NB4 (cell line): ENCODE data around the gene SLC39A5.

Experiments used
- DNase-seq: peaks from one replicate; pipeline ENCODE4 v3.0.0; 2010; ENCODE audit warnings: low read depth
- H3K4me3 ChIP-seq: one replicate; pipeline ENCODE4 v1.5.1; 2011; ENCODE audit warnings: mild to moderate bottlenecking, low read depth, low read length, moderate library complexity
- MYC ChIP-seq: IDR thresholded peaks from 2 replicates; pipeline ENCODE4 v1.6.1; 2011; ENCODE audit warnings: low read depth, low read length
- TF ChIP-seq, protein P1 (sequence below): IDR thresholded peaks from 2 replicates; pipeline ENCODE4 v1.6.1; 2011; ENCODE audit warnings: low read depth, low read length
- TF ChIP-seq, protein P2 (sequence below): IDR thresholded peaks from one replicate; pipeline ENCODE4 v1.5.1; 2012; ENCODE audit warnings: low read depth, low read length

Gene SLC39A5

DNA sequence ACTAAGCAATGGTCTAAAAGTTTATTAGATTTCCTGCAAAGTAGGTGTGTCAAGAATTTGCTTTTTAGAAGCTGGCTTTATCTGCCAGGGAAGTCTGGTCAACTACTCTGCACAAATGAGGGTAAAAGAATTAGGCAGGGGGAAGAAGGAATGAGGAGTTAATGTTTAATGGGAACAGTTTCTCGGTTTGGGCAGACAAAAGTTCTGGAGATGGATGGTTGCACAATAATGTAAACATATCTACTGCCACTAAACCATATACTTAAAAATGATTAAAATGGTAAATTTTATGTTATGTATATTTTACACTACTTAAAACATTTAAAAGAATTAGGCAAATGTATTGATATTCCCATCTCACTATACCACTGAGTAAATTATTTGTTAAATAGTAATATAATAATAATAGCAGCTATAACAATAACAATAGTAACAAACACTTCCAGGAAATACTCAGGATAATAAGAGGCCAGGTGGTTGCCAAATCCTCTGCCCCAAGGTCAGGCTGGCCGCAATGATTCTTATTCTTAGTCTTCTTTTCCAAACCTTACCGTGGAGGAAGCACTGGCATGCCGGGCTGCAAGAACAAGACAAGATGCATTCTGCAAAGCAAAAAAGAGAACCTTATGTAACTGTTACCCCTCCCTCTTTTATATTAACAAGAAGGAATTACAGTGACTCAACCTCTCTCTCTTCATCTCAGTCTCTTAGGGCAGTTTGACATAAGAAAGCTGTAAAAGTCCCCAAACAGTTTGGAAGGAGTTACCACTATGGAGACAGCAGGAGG lies 56.4 kb downstream of the SLC39A5 start:
- TF ChIP-seq, protein P1, sequence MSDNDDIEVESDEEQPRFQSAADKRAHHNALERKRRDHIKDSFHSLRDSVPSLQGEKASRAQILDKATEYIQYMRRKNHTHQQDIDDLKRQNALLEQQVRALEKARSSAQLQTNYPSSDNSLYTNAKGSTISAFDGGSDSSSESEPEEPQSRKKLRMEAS = no peak
- no peak for TF ChIP-seq MYC
- TF ChIP-seq, protein P2, sequence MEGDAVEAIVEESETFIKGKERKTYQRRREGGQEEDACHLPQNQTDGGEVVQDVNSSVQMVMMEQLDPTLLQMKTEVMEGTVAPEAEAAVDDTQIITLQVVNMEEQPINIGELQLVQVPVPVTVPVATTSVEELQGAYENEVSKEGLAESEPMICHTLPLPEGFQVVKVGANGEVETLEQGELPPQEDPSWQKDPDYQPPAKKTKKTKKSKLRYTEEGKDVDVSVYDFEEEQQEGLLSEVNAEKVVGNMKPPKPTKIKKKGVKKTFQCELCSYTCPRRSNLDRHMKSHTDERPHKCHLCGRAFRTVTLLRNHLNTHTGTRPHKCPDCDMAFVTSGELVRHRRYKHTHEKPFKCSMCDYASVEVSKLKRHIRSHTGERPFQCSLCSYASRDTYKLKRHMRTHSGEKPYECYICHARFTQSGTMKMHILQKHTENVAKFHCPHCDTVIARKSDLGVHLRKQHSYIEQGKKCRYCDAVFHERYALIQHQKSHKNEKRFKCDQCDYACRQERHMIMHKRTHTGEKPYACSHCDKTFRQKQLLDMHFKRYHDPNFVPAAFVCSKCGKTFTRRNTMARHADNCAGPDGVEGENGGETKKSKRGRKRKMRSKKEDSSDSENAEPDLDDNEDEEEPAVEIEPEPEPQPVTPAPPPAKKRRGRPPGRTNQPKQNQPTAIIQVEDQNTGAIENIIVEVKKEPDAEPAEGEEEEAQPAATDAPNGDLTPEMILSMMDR = no peak
- DNase-seq = no peak
- H3K4me3 ChIP-seq = no peak overlapping the region
